ENCODE measurements around the gene GGT5. TPM values are rescaled to one million over a fixed set of nuclear protein-coding genes. Genes with fewer than 3 reads are reported as not detected.

The GGT5 gene
- total RNA-seq (2022; extraction: Qiagen RNA extraction), result 1.8 to 3.1 TPM (median 2.5 TPM) in 5 replicates

GRCh38 chr22:24245030-24245431, at the start of gene GGT5:
Gene GGT5 (minus strand): TSS chr22:24245082. CDS start chr22:24244725, 357 bp downstream.

GRCh38 chr22:24270556-24271385, 25.9 kb upstream of the GGT5 start, which contains the start of gene SPECC1L:
Gene SPECC1L (plus strand): TSS chr22:24270831. CDS start chr22:24302232, 31,401 bp downstream.

GRCh38 chr22:24181088-24181995, 63.5 kb downstream of the GGT5 start, which contains the start of gene SUSD2:
Gene SUSD2 (plus strand): TSS chr22:24181487. CDS start chr22:24181520, 33 bp downstream.

Other genes starting within 250 kb of the GGT5 start
- not detected in 5 replicates for gene GSTT4, start 239.6 kb downstream of the GGT5 start, total RNA-seq (2022; extraction: Qiagen RNA extraction)
- 18.4 to 27.6 TPM (median 24.8 TPM) in 5 replicates for gene CABIN1, start 233.8 kb downstream of the GGT5 start, total RNA-seq (2022; extraction: Qiagen RNA extraction)
- gene SUSD2, start 63.6 kb downstream of the GGT5 start, total RNA-seq (2022; extraction: Qiagen RNA extraction), result 51.8 to 70.7 TPM (median 69.9 TPM) in 5 replicates
- 12.0 to 15.6 TPM (median 14.4 TPM) in 5 replicates for gene SPECC1L, start 25.7 kb upstream of the GGT5 start, total RNA-seq (2022; extraction: Qiagen RNA extraction)
- 0.59 to 1.0 TPM (median 0.89 TPM) in 5 replicates for gene ADORA2A, start 182.5 kb upstream of the GGT5 start, total RNA-seq (2022; extraction: Qiagen RNA extraction)